ENCODE data around the gene ZNF326. TPM values are rescaled to one million over a fixed set of nuclear protein-coding genes. Genes with fewer than 3 reads are reported as not detected.
A peak's percentile ranks its signal among the peaks of the same experiment; 100 is the strongest.

The ZNF326 gene
- total and polyA plus RNA-seq, 2 of the 4 experiments (the other 2 are of a cell fraction), result 4.5 to 17.0 TPM

DNA sequence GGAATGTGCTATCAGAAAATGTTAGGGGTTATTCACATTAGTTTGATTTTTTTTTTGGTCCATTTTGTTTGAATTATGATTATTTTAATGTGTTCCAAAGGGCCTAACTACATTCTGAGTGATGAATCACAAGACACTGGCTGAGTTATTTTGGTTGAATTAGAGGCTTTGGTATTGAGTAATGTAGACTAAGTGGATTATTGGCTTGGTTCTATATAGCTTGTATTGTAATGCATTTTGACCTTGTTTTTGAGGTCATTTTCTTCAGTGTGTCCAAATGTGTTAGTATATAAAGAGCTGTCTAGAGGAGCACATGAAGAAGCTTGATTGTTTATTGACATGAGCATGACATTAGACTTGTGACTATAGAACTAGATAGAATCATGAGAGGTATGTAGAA lies 3.4 kb downstream of the ZNF326 start:
- H4K8ac ChIP-seq (ENCODE audit: low read depth in 2 of 2, low read length in 2 of 2), result no peak overlapping the region
- POLR2A ChIA-PET (ENCODE audit: unreplicated experiment), result no interaction called here
- peaks cover 2% of the 10 kb centered on the region for H3K9me1 ChIP-seq (ENCODE audit: insufficient read depth, low read length)
- no peak overlapping the region for H3K4ac ChIP-seq (ENCODE audit: low read depth, low read length)
- H3K27me3 ChIP-seq (ENCODE audit: control insufficient read depth, insufficient read depth, low read length), result no peaks in the 10 kb centered on the region
- H3K14ac ChIP-seq (replicated peaks; ENCODE audit: low read depth, low read length), result no peak overlapping the region
- no peaks in the 10 kb centered on the region for H3K9me3 ChIP-seq (ENCODE audit: control insufficient read depth, insufficient read depth, low read length)
- CTCF ChIA-PET, result no interaction called here
- H4K5ac ChIP-seq (ENCODE audit: low read depth, low read length), result no peak overlapping the region
- no peaks in the 10 kb centered on the region; the same call in 1 of the 2 replicates for H3K4me1 ChIP-seq (ENCODE audit: control insufficient read depth, insufficient read depth, low read length)
- no peak overlapping the region; the same call in 1 of the 2 replicates for H3K4me2 ChIP-seq (ENCODE audit: low read depth, low read length)
- BruUV-seq (replicated peaks), result no TSS peak
- H2AFZ ChIP-seq (replicated peaks; ENCODE audit: low read length, poor library complexity), result no peak overlapping the region
- TF ChIP-seq NFE2L2 (IDR thresholded peaks at IDR 0.05; ENCODE audit: low read depth, low read length), result no peak
- no peak for TF ChIP-seq RFX5 (IDR thresholded peaks at IDR 0.05; ENCODE audit: low read depth, low read length)
- TF ChIP-seq CEBPB (IDR thresholded peaks at IDR 0.05; ENCODE audit: low read depth, low read length), result no peak
- TF ChIP-seq, protein P1, sequence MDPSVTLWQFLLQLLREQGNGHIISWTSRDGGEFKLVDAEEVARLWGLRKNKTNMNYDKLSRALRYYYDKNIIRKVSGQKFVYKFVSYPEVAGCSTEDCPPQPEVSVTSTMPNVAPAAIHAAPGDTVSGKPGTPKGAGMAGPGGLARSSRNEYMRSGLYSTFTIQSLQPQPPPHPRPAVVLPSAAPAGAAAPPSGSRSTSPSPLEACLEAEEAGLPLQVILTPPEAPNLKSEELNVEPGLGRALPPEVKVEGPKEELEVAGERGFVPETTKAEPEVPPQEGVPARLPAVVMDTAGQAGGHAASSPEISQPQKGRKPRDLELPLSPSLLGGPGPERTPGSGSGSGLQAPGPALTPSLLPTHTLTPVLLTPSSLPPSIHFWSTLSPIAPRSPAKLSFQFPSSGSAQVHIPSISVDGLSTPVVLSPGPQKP (IDR thresholded peaks at IDR 0.05; ENCODE audit: borderline replicate concordance, low read depth, low read length), result no peak
- no peak for TF ChIP-seq BHLHE40 (IDR thresholded peaks at IDR 0.05; ENCODE audit: low read depth, low read length)
- TF ChIP-seq POLR2A (IDR thresholded peaks at IDR 0.05; ENCODE audit: low read depth, low read length), result no peak
- no peak for TF ChIP-seq MAFK (IDR thresholded peaks at IDR 0.05; ENCODE audit: low read depth, low read length)
- no peak for TF ChIP-seq MAZ (IDR thresholded peaks at IDR 0.05; ENCODE audit: borderline replicate concordance, low read depth, low read length)
- no peak for TF ChIP-seq CHD1 (IDR thresholded peaks at IDR 0.05; ENCODE audit: low read depth, low read length)
- no peak for TF ChIP-seq FOS (IDR thresholded peaks at IDR 0.05; ENCODE audit: low read depth, low read length)
- TF ChIP-seq, protein P2, sequence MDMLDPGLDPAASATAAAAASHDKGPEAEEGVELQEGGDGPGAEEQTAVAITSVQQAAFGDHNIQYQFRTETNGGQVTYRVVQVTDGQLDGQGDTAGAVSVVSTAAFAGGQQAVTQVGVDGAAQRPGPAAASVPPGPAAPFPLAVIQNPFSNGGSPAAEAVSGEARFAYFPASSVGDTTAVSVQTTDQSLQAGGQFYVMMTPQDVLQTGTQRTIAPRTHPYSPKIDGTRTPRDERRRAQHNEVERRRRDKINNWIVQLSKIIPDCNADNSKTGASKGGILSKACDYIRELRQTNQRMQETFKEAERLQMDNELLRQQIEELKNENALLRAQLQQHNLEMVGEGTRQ (IDR thresholded peaks at IDR 0.05; ENCODE audit: low read depth, low read length), result no peak
- no peak for TF ChIP-seq SMC3 (IDR thresholded peaks at IDR 0.05; ENCODE audit: low read depth, low read length)
- no peak for TF ChIP-seq RAD21 (IDR thresholded peaks at IDR 0.05; ENCODE audit: low read length)
- TF ChIP-seq MXI1 (IDR thresholded peaks at IDR 0.05; ENCODE audit: borderline replicate concordance, low read depth, low read length), result no peak
- no peak overlapping the region for H2BK120ac ChIP-seq (ENCODE audit: low read depth, low read length)
- H2BK15ac ChIP-seq (ENCODE audit: low read depth, low read length), result no peak overlapping the region
- H3K4me3 ChIP-seq (ENCODE audit: insufficient read depth, low read depth, low read length), result no peak overlapping the region
- H3K18ac ChIP-seq (ENCODE audit: low read depth, low read length), result no peak overlapping the region
- H2BK20ac ChIP-seq (ENCODE audit: low read depth, low read length), result no peak overlapping the region
- dilution Hi-C loops (cut with HindIII; ENCODE audit: low sequenced_read_pairs, unreplicated experiment), result no loop called here
- no peak overlapping the region for H2AK5ac ChIP-seq (ENCODE audit: low read depth, low read length)
- no peak overlapping the region for H2BK5ac ChIP-seq (ENCODE audit: low read depth, low read length, poor library complexity, severe bottlenecking)
- DNase-seq (peak; percentile 34), ATAC-seq (ENCODE audit: low read depth) (no peak)
- peaks cover 19% of the 10 kb centered on the region; the same call in 1 of the 2 replicates for H4K20me1 ChIP-seq (ENCODE audit: insufficient read depth, low read length)
- in situ Hi-C loops (cut with MboI; ENCODE audit: low sequenced_read_pairs), result loop anchor here (10.0 to 25.0 kb wide), 2 partner anchors 364 to 511 kb away; partner anchors contain the start of gene LRRC8C
- no peak overlapping the region for H2AK9ac ChIP-seq (replicated peaks; ENCODE audit: low read depth, low read length, poor library complexity)
- H3K27ac ChIP-seq (ENCODE audit: insufficient read depth, low read length), result no peak overlapping the region
- no peak overlapping the region for H3K23ac ChIP-seq (ENCODE audit: low read depth, low read length)
- peaks cover 17 to 33% of the 10 kb centered on the region in 2 experiments for H3K79me1 ChIP-seq (ENCODE audit: low read depth in 1 of 2, low read length in 2 of 2)
- no peak overlapping the region for H3K9ac ChIP-seq (ENCODE audit: low read depth, low read length)
- H3K56ac ChIP-seq (ENCODE audit: extremely low read depth, insufficient read depth, low read length), result no peak overlapping the region
- intact Hi-C loops (cut with micrococcal nuclease), result loop anchor here (5.0 kb wide), 1 partner anchor 361 kb away; no protein-coding TSS in a partner anchor
- no peak overlapping the region for H4K91ac ChIP-seq (ENCODE audit: insufficient read depth, low read depth, low read length)
- no peaks in the 10 kb centered on the region for H3K36me3 ChIP-seq (ENCODE audit: control insufficient read depth, insufficient read depth, low read length)
